MM.1S (cell line): ENCODE measurements around the gene TXNDC8.

Experiments
- DNase-seq: peaks from one replicate; pipeline ENCODE4 v3.0.0-alpha.2; 2015
- H2AFZ ChIP-seq: fragments of 300-600 bp; sonication (generic); 2 replicates; pipeline ENCODE4 v1.6.0; 2016; ENCODE audit warnings: antibody characterized with exemption, low read length
- H3F3A ChIP-seq: fragments of 300-600 bp; sonication (generic); 2 replicates; pipeline ENCODE4 v1.6.1; 2016; ENCODE audit warnings: mild to moderate bottlenecking, antibody characterized with exemption, low read length, moderate library complexity, mixed read lengths; ENCODE audit not compliant: insufficient read depth
- H3K27ac ChIP-seq: fragments of 300-600 bp; sonication (generic); 2 replicates; pipeline ENCODE4 v1.5.1; 2016; ENCODE audit warnings: mild to moderate bottlenecking, low read length
- H3K27me3 ChIP-seq: fragments of 300-600 bp; sonication (generic); replicated peaks from 2 replicates; pipeline ENCODE4 v1.6.0; 2016; ENCODE audit warnings: low read length; ENCODE audit not compliant: insufficient read depth
- H3K36me3 ChIP-seq: fragments of 300-600 bp; sonication (generic); replicated peaks from 2 replicates; pipeline ENCODE4 v1.6.1; 2016; ENCODE audit warnings: mild to moderate bottlenecking, low read length, mixed read lengths; ENCODE audit not compliant: insufficient read depth
- H3K4me1 ChIP-seq: fragments of 300-600 bp; sonication (generic); 2 replicates; pipeline ENCODE4 v1.6.1; 2016; ENCODE audit warnings: low read length, mixed read lengths
- H3K4me2 ChIP-seq: fragments of 300-600 bp; sonication (generic); 2 replicates; pipeline ENCODE4 v1.6.0; 2016; ENCODE audit warnings: low read depth, low read length
- H3K4me3 ChIP-seq: fragments of 300-600 bp; sonication (generic); 2 replicates; pipeline ENCODE4 v1.5.1; 2016; ENCODE audit warnings: low read length, mixed read lengths
- H3K79me2 ChIP-seq: fragments of 300-600 bp; sonication (generic); 2 replicates; pipeline ENCODE4 v1.6.1; 2016; ENCODE audit warnings: mixed run types, low read length, mixed read lengths
- H3K9ac ChIP-seq: fragments of 300-600 bp; sonication (generic); 2 replicates; pipeline ENCODE4 v1.6.1; 2016; ENCODE audit warnings: low read length, mixed read lengths
- H3K9me2 ChIP-seq: fragments of 300-600 bp; sonication (generic); replicated peaks from 2 replicates; pipeline ENCODE4 v1.6.1; 2016; ENCODE audit warnings: mild to moderate bottlenecking, low read length, mixed read lengths; ENCODE audit not compliant: insufficient read depth
- H3K9me3 ChIP-seq: fragments of 300-600 bp; sonication (generic); replicated peaks from 2 replicates; pipeline ENCODE4 v1.6.1; 2016; ENCODE audit warnings: mild to moderate bottlenecking, low read length, mixed read lengths; ENCODE audit not compliant: insufficient read depth
- H4K20me1 ChIP-seq: fragments of 300-600 bp; sonication (generic); 2 replicates; pipeline ENCODE4 v1.6.1; 2016; ENCODE audit warnings: mild to moderate bottlenecking, low read length, moderate library complexity, mixed read lengths; ENCODE audit not compliant: insufficient read depth
- EZH2 ChIP-seq: fragments of 300-600 bp; sonication (generic); optimal IDR thresholded peaks from 2 replicates; pipeline ENCODE3; 2017; ENCODE audit warnings: low read depth, mild to moderate bottlenecking, antibody characterized with exemption, low read length, mixed read lengths
- EZH2phosphoT487 ChIP-seq: fragments of 300-600 bp; sonication (generic); IDR thresholded peaks from 2 replicates; pipeline ENCODE4 v1.6.1; 2018; ENCODE audit warnings: antibody characterized with exemption, low read length
- TF ChIP-seq, protein P1 (sequence below): fragments of 300-600 bp; sonication (generic); IDR thresholded peaks from 2 replicates; pipeline ENCODE4 v1.5.1; 2016; ENCODE audit warnings: antibody characterized with exemption, low read length, mixed read lengths

The TXNDC8 gene

DNA sequence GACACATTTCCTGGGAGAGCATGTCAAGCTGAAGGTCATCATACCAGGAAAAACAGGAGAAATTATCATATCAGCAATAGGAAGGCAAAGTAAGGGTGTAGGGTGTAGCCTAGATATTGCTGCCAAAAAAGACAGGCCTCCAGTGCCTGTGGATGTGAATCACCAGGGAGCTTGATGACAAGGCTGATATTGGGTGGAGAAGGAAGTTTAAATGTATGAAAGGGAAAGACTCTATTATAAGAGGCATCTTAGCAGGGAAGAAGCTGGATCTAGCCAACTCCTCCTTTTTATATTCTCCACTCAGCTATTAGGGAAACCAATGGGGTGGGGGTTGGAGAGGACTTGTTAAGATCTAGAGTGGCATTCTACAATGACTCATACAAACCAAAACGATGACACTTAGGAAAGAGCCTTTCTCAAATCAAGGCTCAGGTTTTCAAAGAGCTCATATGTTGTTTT is 13.4 kb upstream of the TXNDC8 start:
- Histone ChIP-seq H3K9me3 (no peaks in the 10 kb centered on the region), H3K27ac (no peak overlapping the region), H3K4me2 (no peak overlapping the region), H3K9me2 (no peaks in the 10 kb centered on the region), H3K79me2 (no peaks in the 10 kb centered on the region), H3K4me3 (no peak overlapping the region), H2AFZ (no peak overlapping the region), H3K27me3 (no peaks in the 10 kb centered on the region), H3F3A (no peaks in the 10 kb centered on the region), H3K4me1 (no peaks in the 10 kb centered on the region), H4K20me1 (no peaks in the 10 kb centered on the region), H3K9ac (no peak overlapping the region), H3K36me3 (no peaks in the 10 kb centered on the region)
- TF ChIP-seq, protein P1, sequence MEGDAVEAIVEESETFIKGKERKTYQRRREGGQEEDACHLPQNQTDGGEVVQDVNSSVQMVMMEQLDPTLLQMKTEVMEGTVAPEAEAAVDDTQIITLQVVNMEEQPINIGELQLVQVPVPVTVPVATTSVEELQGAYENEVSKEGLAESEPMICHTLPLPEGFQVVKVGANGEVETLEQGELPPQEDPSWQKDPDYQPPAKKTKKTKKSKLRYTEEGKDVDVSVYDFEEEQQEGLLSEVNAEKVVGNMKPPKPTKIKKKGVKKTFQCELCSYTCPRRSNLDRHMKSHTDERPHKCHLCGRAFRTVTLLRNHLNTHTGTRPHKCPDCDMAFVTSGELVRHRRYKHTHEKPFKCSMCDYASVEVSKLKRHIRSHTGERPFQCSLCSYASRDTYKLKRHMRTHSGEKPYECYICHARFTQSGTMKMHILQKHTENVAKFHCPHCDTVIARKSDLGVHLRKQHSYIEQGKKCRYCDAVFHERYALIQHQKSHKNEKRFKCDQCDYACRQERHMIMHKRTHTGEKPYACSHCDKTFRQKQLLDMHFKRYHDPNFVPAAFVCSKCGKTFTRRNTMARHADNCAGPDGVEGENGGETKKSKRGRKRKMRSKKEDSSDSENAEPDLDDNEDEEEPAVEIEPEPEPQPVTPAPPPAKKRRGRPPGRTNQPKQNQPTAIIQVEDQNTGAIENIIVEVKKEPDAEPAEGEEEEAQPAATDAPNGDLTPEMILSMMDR, result no peak
- TF ChIP-seq EZH2, result no peak
- DNase-seq, result no peak

DNA sequence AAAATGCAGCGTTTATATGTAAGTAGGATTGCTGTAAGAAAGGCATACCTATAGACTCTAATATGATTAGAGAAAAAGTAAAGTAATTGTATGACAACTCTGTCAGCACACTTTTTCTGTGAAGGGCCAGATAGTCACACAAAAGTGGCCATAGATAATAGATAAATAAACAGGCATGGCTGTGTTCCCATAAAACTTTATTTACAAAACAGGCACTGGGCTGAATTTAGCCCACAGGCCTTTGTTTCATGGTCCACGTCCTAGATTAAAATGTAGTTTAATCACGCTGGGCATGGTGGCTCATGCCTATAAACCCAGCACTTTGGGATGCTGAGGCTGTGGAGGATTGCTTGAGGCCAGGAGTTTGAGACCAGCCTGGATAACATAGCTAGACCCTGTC is 8.7 kb upstream of the TXNDC8 start:
- TF ChIP-seq EZH2phosphoT487 (no peak), EZH2 (no peak)
- TF ChIP-seq, protein P1, result no peak

DNA sequence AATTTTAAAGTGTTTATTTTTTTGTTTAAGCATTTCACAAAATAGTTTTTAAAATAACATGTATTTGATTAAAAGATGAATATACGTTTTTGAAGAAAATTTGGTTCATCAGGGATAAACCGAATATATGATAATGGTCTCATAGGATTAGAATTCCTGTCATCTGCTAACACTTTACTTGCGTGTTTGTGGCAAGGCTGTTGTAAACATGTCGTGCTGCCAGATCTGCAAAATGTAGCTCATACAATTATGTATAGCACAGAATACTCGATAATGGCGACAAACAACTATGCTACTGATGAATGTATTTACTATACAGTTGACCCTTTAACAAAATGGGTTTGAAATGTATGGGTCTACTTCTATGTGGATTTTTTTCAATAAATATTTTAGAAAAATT is 7.2 kb upstream of the TXNDC8 start:
- no peaks in the 10 kb centered on the region for H3K9me3 ChIP-seq
- no peaks in the 10 kb centered on the region for H3K79me2 ChIP-seq
- H3K9ac ChIP-seq, result no peak overlapping the region
- DNase-seq, result no peak
- H3K9me2 ChIP-seq, result no peaks in the 10 kb centered on the region
- no peak overlapping the region for H3K4me3 ChIP-seq
- no peak overlapping the region for H3K27ac ChIP-seq
- H3K4me1 ChIP-seq, result no peaks in the 10 kb centered on the region
- no peaks in the 10 kb centered on the region for H3F3A ChIP-seq
- no peaks in the 10 kb centered on the region for H3K36me3 ChIP-seq
- H4K20me1 ChIP-seq, result no peaks in the 10 kb centered on the region
- TF ChIP-seq EZH2, result no peak
- no peak for TF ChIP-seq EZH2phosphoT487
- TF ChIP-seq, protein P1, result no peak
- H3K27me3 ChIP-seq, result no peaks in the 10 kb centered on the region
- H2AFZ ChIP-seq, result no peak overlapping the region
- H3K4me2 ChIP-seq, result no peak overlapping the region

More for the DNA sequence above, 8.7 kb upstream of the TXNDC8 start:
- Histone ChIP-seq H3F3A (no peaks in the 10 kb centered on the region), H3K27me3 (no peaks in the 10 kb centered on the region), H3K9me2 (no peaks in the 10 kb centered on the region), H3K4me2 (no peak overlapping the region), H3K79me2 (no peaks in the 10 kb centered on the region), H2AFZ (no peak overlapping the region), H4K20me1 (no peaks in the 10 kb centered on the region), H3K9ac (no peak overlapping the region), H3K9me3 (no peaks in the 10 kb centered on the region), H3K27ac (no peak overlapping the region), H3K4me3 (no peak overlapping the region), H3K36me3 (no peaks in the 10 kb centered on the region), H3K4me1 (no peaks in the 10 kb centered on the region)
- no peak for DNase-seq
